Measurements from ENCODE around the gene GPSM1.

GPSM1 gene

DNA sequence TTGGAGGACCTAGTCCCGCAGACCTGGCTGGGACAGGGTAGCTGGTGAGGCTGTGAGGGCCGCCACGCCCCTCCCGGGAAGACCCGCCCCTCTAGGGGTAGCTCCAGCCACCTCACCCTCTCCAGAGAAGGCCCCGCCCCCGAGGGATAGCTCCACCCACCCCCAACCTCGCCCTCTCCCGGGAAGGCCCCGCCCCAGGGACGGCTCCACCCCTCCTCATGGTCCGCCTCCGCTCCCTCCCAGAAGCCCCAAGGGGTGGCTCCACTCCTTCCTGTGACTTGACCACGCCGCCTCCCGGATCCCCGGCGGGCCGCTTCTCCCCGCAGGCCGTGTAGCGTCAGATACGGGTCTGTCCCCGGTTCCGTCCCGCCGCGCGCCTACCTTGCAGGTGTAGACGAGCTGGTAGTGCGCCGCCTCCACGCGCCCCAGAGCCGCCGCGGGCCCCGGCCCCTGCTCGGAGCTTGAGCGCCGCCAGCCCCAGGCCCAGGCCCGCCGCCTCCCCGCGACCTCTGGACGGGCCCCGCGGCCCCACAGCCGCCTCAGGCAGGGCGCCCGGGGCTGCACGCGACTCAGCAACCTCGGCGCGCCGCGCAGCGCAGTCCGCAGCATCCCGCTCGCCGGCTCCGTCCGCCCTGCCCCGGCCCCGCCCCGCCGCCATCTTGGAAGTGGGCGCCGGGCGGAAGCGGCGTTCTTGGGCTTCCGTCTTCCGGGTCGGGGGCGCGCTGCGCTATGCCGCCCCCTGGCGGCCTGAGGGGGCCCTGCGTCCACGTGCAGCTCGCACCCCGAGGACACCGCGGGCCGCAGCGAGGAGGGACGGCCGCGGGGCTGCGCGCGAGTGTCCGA is 36.0 kb downstream of the GPSM1 start, which contains the start of gene DNLZ:
DNLZ (minus strand) TSS at position 639 of the 843 bp plus-strand sequence; CDS start at position 609, 30 bp downstream.
- TF ChIP-seq, protein P1, sequence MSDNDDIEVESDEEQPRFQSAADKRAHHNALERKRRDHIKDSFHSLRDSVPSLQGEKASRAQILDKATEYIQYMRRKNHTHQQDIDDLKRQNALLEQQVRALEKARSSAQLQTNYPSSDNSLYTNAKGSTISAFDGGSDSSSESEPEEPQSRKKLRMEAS (IDR thresholded peaks at IDR 0.05) = peak; percentile 100
- TF ChIP-seq CREB1 (IDR thresholded peaks at IDR 0.05; ENCODE audit: low read depth) (no peak), YY1 (IDR thresholded peaks at IDR 0.05; ENCODE audit: low read depth) (peak; percentile 96), RAD21 (IDR thresholded peaks at IDR 0.05; ENCODE audit: low read depth) (peak; percentile 45; the same call in 1 of the 2 replicates), TAF1 (IDR thresholded peaks at IDR 0.05; ENCODE audit: low read depth) (peak; percentile 67), EGR1 (IDR thresholded peaks at IDR 0.05) (peak; percentile 79; the same call in 1 of the 2 replicates), FOXM1 (IDR thresholded peaks at IDR 0.05; ENCODE audit: borderline replicate concordance, low read depth) (no peak), TCF12 (IDR thresholded peaks at IDR 0.05; ENCODE audit: low read depth) (peak; percentile 45; the same call in 1 of the 2 replicates), TEAD4 (IDR thresholded peaks at IDR 0.05) (no peak)
- TF ChIP-seq, protein P2, sequence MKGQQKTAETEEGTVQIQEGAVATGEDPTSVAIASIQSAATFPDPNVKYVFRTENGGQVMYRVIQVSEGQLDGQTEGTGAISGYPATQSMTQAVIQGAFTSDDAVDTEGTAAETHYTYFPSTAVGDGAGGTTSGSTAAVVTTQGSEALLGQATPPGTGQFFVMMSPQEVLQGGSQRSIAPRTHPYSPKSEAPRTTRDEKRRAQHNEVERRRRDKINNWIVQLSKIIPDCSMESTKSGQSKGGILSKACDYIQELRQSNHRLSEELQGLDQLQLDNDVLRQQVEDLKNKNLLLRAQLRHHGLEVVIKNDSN (IDR thresholded peaks at IDR 0.05) = peak; percentile 64

DNA sequence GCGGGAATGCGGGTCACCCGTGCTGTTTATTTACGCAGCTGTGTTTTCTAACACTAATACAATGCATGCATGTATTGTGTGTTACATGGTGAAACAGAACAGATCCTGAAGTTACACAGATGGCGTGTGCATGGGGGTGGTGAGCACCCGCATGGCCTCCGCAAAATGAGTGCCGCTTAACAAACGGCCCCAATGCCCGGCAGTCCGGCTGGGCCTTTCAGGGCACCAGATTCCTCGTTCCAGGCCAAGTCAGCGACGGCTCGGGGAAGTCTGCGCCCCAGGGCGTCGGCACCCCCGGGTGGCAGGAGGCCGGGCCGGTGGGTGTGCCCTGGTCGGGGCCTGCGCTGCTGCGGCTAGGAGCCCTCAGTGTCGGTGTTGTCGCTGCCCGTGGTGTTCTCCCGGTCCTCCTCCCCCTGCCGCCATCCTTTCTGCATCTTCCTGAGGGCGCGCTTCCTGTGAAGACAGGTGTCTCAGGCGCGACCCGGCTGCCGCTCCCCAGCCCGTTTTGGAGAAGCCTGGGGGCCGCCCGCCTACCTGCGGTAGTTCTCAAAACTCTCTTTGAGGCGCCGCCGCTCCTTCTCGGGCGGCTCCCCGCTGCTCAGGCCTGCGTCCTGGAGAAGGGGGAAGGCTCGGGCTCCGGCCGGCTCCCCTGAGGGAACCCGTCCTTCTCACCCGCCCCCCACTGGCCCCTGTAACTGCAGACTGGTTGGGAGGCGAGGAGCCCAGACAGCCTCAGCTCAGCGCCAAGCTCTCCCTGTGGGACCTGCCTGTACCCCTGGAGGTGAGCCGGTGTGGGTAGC is 36.8 kb downstream of the GPSM1 start:
- TF ChIP-seq CEBPB (IDR thresholded peaks at IDR 0.05) = no peak
- TF ChIP-seq, protein P1 (IDR thresholded peaks at IDR 0.05) = no peak
- no peak for TF ChIP-seq CREB1 (IDR thresholded peaks at IDR 0.05; ENCODE audit: low read depth)
- no peak for TF ChIP-seq RAD21 (IDR thresholded peaks at IDR 0.05; ENCODE audit: low read depth)
- no peak for TF ChIP-seq TAF1 (IDR thresholded peaks at IDR 0.05; ENCODE audit: low read depth)
- TF ChIP-seq, protein P3, sequence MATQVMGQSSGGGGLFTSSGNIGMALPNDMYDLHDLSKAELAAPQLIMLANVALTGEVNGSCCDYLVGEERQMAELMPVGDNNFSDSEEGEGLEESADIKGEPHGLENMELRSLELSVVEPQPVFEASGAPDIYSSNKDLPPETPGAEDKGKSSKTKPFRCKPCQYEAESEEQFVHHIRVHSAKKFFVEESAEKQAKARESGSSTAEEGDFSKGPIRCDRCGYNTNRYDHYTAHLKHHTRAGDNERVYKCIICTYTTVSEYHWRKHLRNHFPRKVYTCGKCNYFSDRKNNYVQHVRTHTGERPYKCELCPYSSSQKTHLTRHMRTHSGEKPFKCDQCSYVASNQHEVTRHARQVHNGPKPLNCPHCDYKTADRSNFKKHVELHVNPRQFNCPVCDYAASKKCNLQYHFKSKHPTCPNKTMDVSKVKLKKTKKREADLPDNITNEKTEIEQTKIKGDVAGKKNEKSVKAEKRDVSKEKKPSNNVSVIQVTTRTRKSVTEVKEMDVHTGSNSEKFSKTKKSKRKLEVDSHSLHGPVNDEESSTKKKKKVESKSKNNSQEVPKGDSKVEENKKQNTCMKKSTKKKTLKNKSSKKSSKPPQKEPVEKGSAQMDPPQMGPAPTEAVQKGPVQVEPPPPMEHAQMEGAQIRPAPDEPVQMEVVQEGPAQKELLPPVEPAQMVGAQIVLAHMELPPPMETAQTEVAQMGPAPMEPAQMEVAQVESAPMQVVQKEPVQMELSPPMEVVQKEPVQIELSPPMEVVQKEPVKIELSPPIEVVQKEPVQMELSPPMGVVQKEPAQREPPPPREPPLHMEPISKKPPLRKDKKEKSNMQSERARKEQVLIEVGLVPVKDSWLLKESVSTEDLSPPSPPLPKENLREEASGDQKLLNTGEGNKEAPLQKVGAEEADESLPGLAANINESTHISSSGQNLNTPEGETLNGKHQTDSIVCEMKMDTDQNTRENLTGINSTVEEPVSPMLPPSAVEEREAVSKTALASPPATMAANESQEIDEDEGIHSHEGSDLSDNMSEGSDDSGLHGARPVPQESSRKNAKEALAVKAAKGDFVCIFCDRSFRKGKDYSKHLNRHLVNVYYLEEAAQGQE (IDR thresholded peaks at IDR 0.05; ENCODE audit: low read depth) = no peak
- no peak for TF ChIP-seq FOXM1 (IDR thresholded peaks at IDR 0.05; ENCODE audit: borderline replicate concordance, low read depth)
- TF ChIP-seq, protein P2 (IDR thresholded peaks at IDR 0.05) = no peak
- TF ChIP-seq ZBTB7A (IDR thresholded peaks at IDR 0.05; ENCODE audit: low read depth) = no peak
- TF ChIP-seq EGR1 (IDR thresholded peaks at IDR 0.05) = no peak
- no peak for TF ChIP-seq TCF12 (IDR thresholded peaks at IDR 0.05; ENCODE audit: low read depth)
- no peak for TF ChIP-seq TEAD4 (IDR thresholded peaks at IDR 0.05)
- TF ChIP-seq EP300 (IDR thresholded peaks at IDR 0.05; ENCODE audit: borderline replicate concordance) = no peak
- TF ChIP-seq YY1 (IDR thresholded peaks at IDR 0.05; ENCODE audit: low read depth) = no peak
- TF ChIP-seq NFIC (IDR thresholded peaks at IDR 0.05) = no peak

DNA sequence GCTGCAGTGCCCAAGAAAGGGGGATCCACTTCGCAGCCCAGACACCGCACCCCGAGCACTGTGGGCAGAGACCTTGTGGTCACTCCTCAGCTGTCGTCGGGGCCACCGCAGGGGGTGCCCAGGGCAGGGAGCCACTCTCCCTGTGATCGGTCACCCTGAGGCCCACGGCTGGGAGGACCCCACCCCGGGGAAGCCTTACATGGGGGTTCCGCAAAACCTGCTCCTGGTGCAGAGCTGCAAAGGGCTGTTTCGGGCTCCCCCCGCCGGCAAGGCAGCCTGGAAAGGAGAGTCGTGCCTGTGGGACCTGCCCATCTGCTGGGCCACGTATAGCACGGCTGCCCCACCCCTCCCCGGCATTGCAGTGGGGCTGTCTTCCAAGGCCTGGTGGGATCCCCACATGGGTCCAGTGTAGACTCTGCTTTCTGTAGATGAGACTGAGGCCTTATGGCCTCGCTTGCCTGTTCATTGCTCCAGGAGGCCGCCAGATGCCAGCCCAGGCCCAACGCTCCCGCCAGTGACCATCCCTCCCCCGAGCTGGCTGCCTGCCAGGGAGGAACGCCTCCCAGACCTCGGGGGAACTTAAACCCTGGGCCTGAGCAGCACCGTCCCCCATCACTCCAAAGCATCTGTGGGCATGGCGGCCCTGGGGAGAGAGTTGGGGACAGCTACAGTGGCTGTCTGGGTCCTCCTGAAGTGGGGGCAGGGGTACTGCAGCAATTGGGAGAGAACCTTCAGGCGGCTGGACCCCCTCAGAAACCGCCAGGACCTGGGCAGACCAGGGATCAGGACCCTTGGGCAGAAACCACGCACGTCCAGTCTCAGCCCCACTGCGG is 37.8 kb downstream of the GPSM1 start:
- TF ChIP-seq NFIC (IDR thresholded peaks at IDR 0.05) (peak; percentile 43; the same call in 1 of the 2 replicates), CEBPB (IDR thresholded peaks at IDR 0.05) (no peak)
- TF ChIP-seq, protein P3 (IDR thresholded peaks at IDR 0.05; ENCODE audit: low read depth) = no peak

DNA sequence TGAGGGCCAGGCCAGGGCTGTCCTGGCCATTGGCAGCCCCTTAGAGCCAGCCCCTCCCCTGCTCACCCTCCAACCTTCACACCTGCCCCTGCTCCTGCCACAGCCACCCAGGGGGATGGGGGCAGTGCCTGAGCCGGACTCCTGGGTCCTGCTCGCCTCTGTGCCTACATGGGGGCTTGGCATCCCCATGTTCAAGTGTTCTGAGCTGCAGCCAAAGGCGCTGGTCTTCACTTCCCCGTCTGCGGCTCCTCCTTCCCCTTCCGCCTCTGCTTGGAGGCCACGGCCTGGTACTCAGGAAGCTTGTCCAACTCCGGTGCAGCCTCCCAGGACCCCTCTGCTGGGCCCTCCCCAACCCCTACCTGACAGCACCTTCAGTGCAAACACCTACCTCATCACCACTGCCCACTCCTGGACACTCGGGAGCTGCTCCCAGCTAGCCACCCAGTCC is 38.5 kb downstream of the GPSM1 start:
- TF ChIP-seq ZBTB7A (IDR thresholded peaks at IDR 0.05; ENCODE audit: low read depth) = 0 out of 2 replicates have a peak, but pooled peaks have one; percentile 21
- TF ChIP-seq NFIC (IDR thresholded peaks at IDR 0.05) = no peak
- no peak for TF ChIP-seq TAF1 (IDR thresholded peaks at IDR 0.05; ENCODE audit: low read depth)
- no peak for TF ChIP-seq EP300 (IDR thresholded peaks at IDR 0.05; ENCODE audit: borderline replicate concordance)
- no peak for TF ChIP-seq RAD21 (IDR thresholded peaks at IDR 0.05; ENCODE audit: low read depth)
